HG03135 (cell line): ENCODE data around the gene OR10T2.
"Not testable (repeated sequence)": the region's sequence is repeated elsewhere in the genome, so short reads cannot be mapped to it uniquely, and the experiment has no call there.

Experiments used
- ATAC-seq: cut with Tn5 transposase; IDR thresholded peaks from one replicate; pipeline ENCODE4 v1.9.1; 2021; ENCODE audit warnings: mild to moderate bottlenecking, moderate library complexity; ENCODE audit not compliant: unreplicated experiment

OR10T2 gene

GRCh38 chr1:158356616-158357015 lies 42.6 kb downstream of the OR10T2 start:
- no peak for ATAC-seq

GRCh38 chr1:158355773-158356285 lies 43.4 kb downstream of the OR10T2 start:
- no peak for ATAC-seq

GRCh38 chr1:158354255-158354654 lies 45.0 kb downstream of the OR10T2 start:
- ATAC-seq, result no peak

- ATAC-seq, result no peak
These were observed 45.8 kb downstream of the OR10T2 start, which contains the start of gene CD1E for GRCh38 chr1:158353303-158354075. Gene CD1E (plus strand): TSS chr1:158353894. CDS start chr1:158353989, 95 bp downstream.

- ATAC-seq, result not testable (repeated sequence)
These were observed 50.3 kb downstream of the OR10T2 start for GRCh38 chr1:158348946-158349345.
